ENCODE results near the gene SUMF1.
"Not testable (repeated sequence)": the region's sequence is repeated elsewhere in the genome, so short reads cannot be mapped to it uniquely, and the experiment has no call there.

SUMF1 gene

GRCh38 chr3:4336850-4337546, 130.1 kb downstream of the SUMF1 start:
- no peaks in the 10 kb centered on the region for H3K9me3 ChIP-seq (ENCODE audit: control insufficient read depth, insufficient read depth, low read length)
- no peaks in the 10 kb centered on the region for H3K27me3 ChIP-seq (ENCODE audit: control insufficient read depth, insufficient read depth, low read length)
- H3K4me1 ChIP-seq (ENCODE audit: control insufficient read depth, insufficient read depth, low read length), result peaks cover 5% of the 10 kb centered on the region
- no peaks in the 10 kb centered on the region for H3K36me3 ChIP-seq (ENCODE audit: control insufficient read depth, insufficient read depth, low read length)
- no peak overlapping the region for H3K9ac ChIP-seq (ENCODE audit: low read depth, low read length)
- H3K4me3 ChIP-seq (ENCODE audit: low read depth, low read length), result no peak overlapping the region

- Histone ChIP-seq H3K4me3 (ENCODE audit: low read depth, low read length) (no peak overlapping the region), H3K4me1 (ENCODE audit: control insufficient read depth, insufficient read depth, low read length) (peaks cover 7% of the 10 kb centered on the region), H3K9me3 (ENCODE audit: control insufficient read depth, insufficient read depth, low read length) (no peaks in the 10 kb centered on the region), H3K36me3 (ENCODE audit: control insufficient read depth, insufficient read depth, low read length) (no peaks in the 10 kb centered on the region), H3K27me3 (ENCODE audit: control insufficient read depth, insufficient read depth, low read length) (no peaks in the 10 kb centered on the region), H3K9ac (ENCODE audit: low read depth, low read length) (no peak overlapping the region)
These were observed 131.1 kb downstream of the SUMF1 start for GRCh38 chr3:4335840-4336562.

GRCh38 chr3:4334548-4334947, 132.5 kb downstream of the SUMF1 start:
- no peaks in the 10 kb centered on the region for H3K36me3 ChIP-seq (ENCODE audit: control insufficient read depth, insufficient read depth, low read length)
- peaks cover 7% of the 10 kb centered on the region for H3K4me1 ChIP-seq (ENCODE audit: control insufficient read depth, insufficient read depth, low read length)
- H3K27me3 ChIP-seq (ENCODE audit: control insufficient read depth, insufficient read depth, low read length), result no peaks in the 10 kb centered on the region
- H3K9me3 ChIP-seq (ENCODE audit: control insufficient read depth, insufficient read depth, low read length), result peaks cover 3% of the 10 kb centered on the region
- H3K9ac ChIP-seq (ENCODE audit: low read depth, low read length), result no peak overlapping the region
- no peak overlapping the region for H3K4me3 ChIP-seq (ENCODE audit: low read depth, low read length)

GRCh38 chr3:4332991-4333390, 134.1 kb downstream of the SUMF1 start:
- Histone ChIP-seq H3K4me1 (ENCODE audit: control insufficient read depth, insufficient read depth, low read length) (peaks cover 7% of the 10 kb centered on the region), H3K9me3 (ENCODE audit: control insufficient read depth, insufficient read depth, low read length) (peaks cover 3% of the 10 kb centered on the region), H3K27me3 (ENCODE audit: control insufficient read depth, insufficient read depth, low read length) (no peaks in the 10 kb centered on the region), H3K9ac (ENCODE audit: low read depth, low read length) (no peak overlapping the region), H3K36me3 (ENCODE audit: control insufficient read depth, insufficient read depth, low read length) (no peaks in the 10 kb centered on the region), H3K4me3 (ENCODE audit: low read depth, low read length) (no peak overlapping the region)

GRCh38 chr3:4332574-4332973, 134.5 kb downstream of the SUMF1 start:
- Histone ChIP-seq H3K4me1 (ENCODE audit: control insufficient read depth, insufficient read depth, low read length) (peaks cover 7% of the 10 kb centered on the region), H3K36me3 (ENCODE audit: control insufficient read depth, insufficient read depth, low read length) (no peaks in the 10 kb centered on the region), H3K27me3 (ENCODE audit: control insufficient read depth, insufficient read depth, low read length) (no peaks in the 10 kb centered on the region), H3K9me3 (ENCODE audit: control insufficient read depth, insufficient read depth, low read length) (peaks cover 3% of the 10 kb centered on the region), H3K9ac (ENCODE audit: low read depth, low read length) (no peak overlapping the region), H3K4me3 (ENCODE audit: low read depth, low read length) (no peak overlapping the region)

- no peak overlapping the region for H3K9ac ChIP-seq (ENCODE audit: low read depth, low read length)
- H3K36me3 ChIP-seq (ENCODE audit: control insufficient read depth, insufficient read depth, low read length), result no peaks in the 10 kb centered on the region
- H3K9me3 ChIP-seq (ENCODE audit: control insufficient read depth, insufficient read depth, low read length), result peaks cover 3% of the 10 kb centered on the region
- H3K4me3 ChIP-seq (ENCODE audit: low read depth, low read length), result no peak overlapping the region
- H3K27me3 ChIP-seq (ENCODE audit: control insufficient read depth, insufficient read depth, low read length), result no peaks in the 10 kb centered on the region
- peaks cover 7% of the 10 kb centered on the region for H3K4me1 ChIP-seq (ENCODE audit: control insufficient read depth, insufficient read depth, low read length)
These were observed 135.0 kb downstream of the SUMF1 start for GRCh38 chr3:4332111-4332510.

GRCh38 chr3:4329806-4330205, 137.3 kb downstream of the SUMF1 start:
- H3K36me3 ChIP-seq (ENCODE audit: control insufficient read depth, insufficient read depth, low read length); H3K27me3 ChIP-seq (ENCODE audit: control insufficient read depth, insufficient read depth, low read length); H3K9me3 ChIP-seq (ENCODE audit: control insufficient read depth, insufficient read depth, low read length); H3K9ac ChIP-seq (ENCODE audit: low read depth, low read length); H3K4me3 ChIP-seq (ENCODE audit: low read depth, low read length); H3K4me1 ChIP-seq (ENCODE audit: control insufficient read depth, insufficient read depth, low read length): not testable (repeated sequence)

- Histone ChIP-seq H3K4me1 (ENCODE audit: control insufficient read depth, insufficient read depth, low read length) (peaks cover 1% of the 10 kb centered on the region), H3K36me3 (ENCODE audit: control insufficient read depth, insufficient read depth, low read length) (no peaks in the 10 kb centered on the region), H3K27me3 (ENCODE audit: control insufficient read depth, insufficient read depth, low read length) (no peaks in the 10 kb centered on the region), H3K9ac (ENCODE audit: low read depth, low read length) (no peak overlapping the region), H3K9me3 (ENCODE audit: control insufficient read depth, insufficient read depth, low read length) (peaks cover 3% of the 10 kb centered on the region), H3K4me3 (ENCODE audit: low read depth, low read length) (no peak overlapping the region)
These were observed 140.2 kb downstream of the SUMF1 start for GRCh38 chr3:4326868-4327267.

GRCh38 chr3:4323246-4324027, 143.6 kb downstream of the SUMF1 start:
- no peak overlapping the region for H3K4me3 ChIP-seq (ENCODE audit: low read depth, low read length)
- H3K36me3 ChIP-seq (ENCODE audit: control insufficient read depth, insufficient read depth, low read length), result no peaks in the 10 kb centered on the region
- H3K27me3 ChIP-seq (ENCODE audit: control insufficient read depth, insufficient read depth, low read length), result no peaks in the 10 kb centered on the region
- no peaks in the 10 kb centered on the region for H3K4me1 ChIP-seq (ENCODE audit: control insufficient read depth, insufficient read depth, low read length)
- no peak overlapping the region for H3K9ac ChIP-seq (ENCODE audit: low read depth, low read length)
- no peaks in the 10 kb centered on the region for H3K9me3 ChIP-seq (ENCODE audit: control insufficient read depth, insufficient read depth, low read length)

GRCh38 chr3:4322635-4323034, 144.4 kb downstream of the SUMF1 start:
- no peaks in the 10 kb centered on the region for H3K27me3 ChIP-seq (ENCODE audit: control insufficient read depth, insufficient read depth, low read length)
- no peaks in the 10 kb centered on the region for H3K36me3 ChIP-seq (ENCODE audit: control insufficient read depth, insufficient read depth, low read length)
- no peaks in the 10 kb centered on the region for H3K9me3 ChIP-seq (ENCODE audit: control insufficient read depth, insufficient read depth, low read length)
- H3K9ac ChIP-seq (ENCODE audit: low read depth, low read length), result no peak overlapping the region
- H3K4me3 ChIP-seq (ENCODE audit: low read depth, low read length), result no peak overlapping the region
- no peaks in the 10 kb centered on the region for H3K4me1 ChIP-seq (ENCODE audit: control insufficient read depth, insufficient read depth, low read length)

- Histone ChIP-seq H3K9ac (ENCODE audit: low read depth, low read length) (no peak overlapping the region), H3K4me3 (ENCODE audit: low read depth, low read length) (no peak overlapping the region), H3K27me3 (ENCODE audit: control insufficient read depth, insufficient read depth, low read length) (no peaks in the 10 kb centered on the region), H3K36me3 (ENCODE audit: control insufficient read depth, insufficient read depth, low read length) (no peaks in the 10 kb centered on the region), H3K9me3 (ENCODE audit: control insufficient read depth, insufficient read depth, low read length) (no peaks in the 10 kb centered on the region), H3K4me1 (ENCODE audit: control insufficient read depth, insufficient read depth, low read length) (no peaks in the 10 kb centered on the region)
These were observed 145.3 kb downstream of the SUMF1 start for GRCh38 chr3:4321732-4322131.

Measured in iPS-15b (cell line).